ENCODE data around the gene CCL5.

DNA sequence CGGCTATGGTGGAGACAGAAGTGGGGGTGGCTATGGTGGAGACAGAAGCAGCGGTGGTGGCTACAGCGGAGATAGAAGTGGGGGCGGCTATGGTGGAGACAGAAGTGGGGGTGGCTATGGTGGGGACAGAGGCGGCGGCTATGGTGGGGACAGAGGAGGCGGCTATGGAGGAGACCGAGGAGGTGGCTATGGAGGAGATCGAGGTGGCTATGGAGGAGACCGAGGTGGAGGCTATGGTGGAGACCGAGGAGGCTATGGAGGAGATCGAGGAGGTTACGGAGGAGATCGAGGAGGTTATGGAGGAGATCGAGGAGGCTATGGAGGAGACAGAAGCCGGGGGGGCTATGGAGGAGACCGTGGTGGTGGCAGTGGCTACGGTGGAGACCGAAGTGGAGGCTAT, 35.6 kb downstream of the CCL5 start:
- TF ChIP-seq TAF1 (IDR thresholded peaks at IDR 0.05; ENCODE audit: borderline replicate concordance, insufficient read depth, low read length) = no peak
- TF ChIP-seq POLR2AphosphoS5 (IDR thresholded peaks at IDR 0.05; ENCODE audit: low read depth, low read length) = no peak
- TF ChIP-seq, protein P1, sequence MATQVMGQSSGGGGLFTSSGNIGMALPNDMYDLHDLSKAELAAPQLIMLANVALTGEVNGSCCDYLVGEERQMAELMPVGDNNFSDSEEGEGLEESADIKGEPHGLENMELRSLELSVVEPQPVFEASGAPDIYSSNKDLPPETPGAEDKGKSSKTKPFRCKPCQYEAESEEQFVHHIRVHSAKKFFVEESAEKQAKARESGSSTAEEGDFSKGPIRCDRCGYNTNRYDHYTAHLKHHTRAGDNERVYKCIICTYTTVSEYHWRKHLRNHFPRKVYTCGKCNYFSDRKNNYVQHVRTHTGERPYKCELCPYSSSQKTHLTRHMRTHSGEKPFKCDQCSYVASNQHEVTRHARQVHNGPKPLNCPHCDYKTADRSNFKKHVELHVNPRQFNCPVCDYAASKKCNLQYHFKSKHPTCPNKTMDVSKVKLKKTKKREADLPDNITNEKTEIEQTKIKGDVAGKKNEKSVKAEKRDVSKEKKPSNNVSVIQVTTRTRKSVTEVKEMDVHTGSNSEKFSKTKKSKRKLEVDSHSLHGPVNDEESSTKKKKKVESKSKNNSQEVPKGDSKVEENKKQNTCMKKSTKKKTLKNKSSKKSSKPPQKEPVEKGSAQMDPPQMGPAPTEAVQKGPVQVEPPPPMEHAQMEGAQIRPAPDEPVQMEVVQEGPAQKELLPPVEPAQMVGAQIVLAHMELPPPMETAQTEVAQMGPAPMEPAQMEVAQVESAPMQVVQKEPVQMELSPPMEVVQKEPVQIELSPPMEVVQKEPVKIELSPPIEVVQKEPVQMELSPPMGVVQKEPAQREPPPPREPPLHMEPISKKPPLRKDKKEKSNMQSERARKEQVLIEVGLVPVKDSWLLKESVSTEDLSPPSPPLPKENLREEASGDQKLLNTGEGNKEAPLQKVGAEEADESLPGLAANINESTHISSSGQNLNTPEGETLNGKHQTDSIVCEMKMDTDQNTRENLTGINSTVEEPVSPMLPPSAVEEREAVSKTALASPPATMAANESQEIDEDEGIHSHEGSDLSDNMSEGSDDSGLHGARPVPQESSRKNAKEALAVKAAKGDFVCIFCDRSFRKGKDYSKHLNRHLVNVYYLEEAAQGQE (IDR thresholded peaks at IDR 0.05; ENCODE audit: insufficient read depth in 1 of 2, low read depth in 2 of 2, low read length in 2 of 2) = no peak

Measured in PFSK-1 (cell line).